ENCODE results near the gene VEGFB.

DNA sequence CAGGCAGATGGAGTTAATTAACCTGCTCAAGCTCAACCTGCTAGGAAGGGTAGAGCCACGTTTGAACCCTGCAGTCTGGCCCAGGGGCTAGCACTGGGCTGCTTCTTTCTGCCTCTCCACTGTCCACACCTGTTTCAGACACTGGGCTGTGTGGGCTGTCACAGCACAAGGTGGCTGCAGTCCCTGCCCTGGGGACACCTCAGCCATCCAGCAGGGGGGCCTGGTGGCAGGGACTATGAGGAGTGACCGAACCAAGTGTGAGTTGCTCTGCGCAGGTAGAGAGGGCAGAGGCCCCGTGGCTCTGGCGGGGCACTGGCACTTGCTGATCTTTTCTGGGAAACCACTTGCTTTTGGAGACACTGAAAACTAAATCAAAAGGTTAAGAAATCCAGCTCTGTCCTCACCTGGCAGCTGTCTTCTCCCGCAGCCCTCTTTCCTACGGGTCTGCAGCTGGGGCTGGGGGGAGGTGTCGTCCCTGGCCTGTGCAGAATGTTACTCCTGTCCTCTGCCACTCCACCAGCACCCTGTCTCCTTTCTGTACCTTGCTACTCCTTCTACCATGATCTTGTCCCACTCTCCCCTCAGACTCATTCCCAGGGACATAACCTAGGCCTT is 44.3 kb downstream of the VEGFB start:
- TF ChIP-seq TCF12 (IDR thresholded peaks at IDR 0.05; ENCODE audit: low read depth), result no peak
- TF ChIP-seq EP300 (IDR thresholded peaks at IDR 0.05; ENCODE audit: borderline replicate concordance), result no peak
- no peak for TF ChIP-seq NFIC (IDR thresholded peaks at IDR 0.05)
- TF ChIP-seq, protein P1, sequence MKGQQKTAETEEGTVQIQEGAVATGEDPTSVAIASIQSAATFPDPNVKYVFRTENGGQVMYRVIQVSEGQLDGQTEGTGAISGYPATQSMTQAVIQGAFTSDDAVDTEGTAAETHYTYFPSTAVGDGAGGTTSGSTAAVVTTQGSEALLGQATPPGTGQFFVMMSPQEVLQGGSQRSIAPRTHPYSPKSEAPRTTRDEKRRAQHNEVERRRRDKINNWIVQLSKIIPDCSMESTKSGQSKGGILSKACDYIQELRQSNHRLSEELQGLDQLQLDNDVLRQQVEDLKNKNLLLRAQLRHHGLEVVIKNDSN (IDR thresholded peaks at IDR 0.05), result no peak
- no peak for TF ChIP-seq RAD21 (IDR thresholded peaks at IDR 0.05; ENCODE audit: low read depth)
- no peak for TF ChIP-seq TEAD4 (IDR thresholded peaks at IDR 0.05)
- TF ChIP-seq YY1 (IDR thresholded peaks at IDR 0.05; ENCODE audit: low read depth), result no peak
